ENCODE data around the gene OMA1.
"Not testable (repeated sequence)": the region's sequence is repeated elsewhere in the genome, so short reads cannot be mapped to it uniquely, and the experiment has no call there.

The OMA1 gene

GRCh38 chr1:58524353-58524945 is 22.1 kb downstream of the OMA1 start:
- DNase-seq (ENCODE audit: low spot score), result no peak

- DNase-seq (ENCODE audit: low spot score), result peak; percentile 68
Observed at GRCh38 chr1:58515794-58516401, 30.6 kb downstream of the OMA1 start.

GRCh38 chr1:58513956-58514355 is 32.6 kb downstream of the OMA1 start:
- no peak for DNase-seq (ENCODE audit: low spot score)

GRCh38 chr1:58508629-58509028 is 37.9 kb downstream of the OMA1 start:
- DNase-seq (ENCODE audit: low spot score), result no peak

GRCh38 chr1:58505286-58505685 is 41.2 kb downstream of the OMA1 start:
- DNase-seq (ENCODE audit: low spot score), result no peak

GRCh38 chr1:58502519-58502918 is 44.0 kb downstream of the OMA1 start:
- DNase-seq (ENCODE audit: low spot score), result no peak

- no peak for DNase-seq (ENCODE audit: low spot score)
Observed at GRCh38 chr1:58500043-58500442, 46.5 kb downstream of the OMA1 start.

- DNase-seq (ENCODE audit: low spot score), result no peak
Observed at GRCh38 chr1:58497499-58497898, 49.0 kb downstream of the OMA1 start.

GRCh38 chr1:58496042-58496441 is 50.5 kb downstream of the OMA1 start:
- DNase-seq (ENCODE audit: low spot score), result no peak

GRCh38 chr1:58488914-58489313 is 57.6 kb downstream of the OMA1 start:
- DNase-seq (ENCODE audit: low spot score), result not testable (repeated sequence)

- no peak for DNase-seq (ENCODE audit: low spot score)
Observed at GRCh38 chr1:58487002-58487401, 59.5 kb downstream of the OMA1 start.

GRCh38 chr1:58481962-58482361 is 64.6 kb downstream of the OMA1 start:
- DNase-seq (ENCODE audit: low spot score), result no peak

- no peak for DNase-seq (ENCODE audit: low spot score)
Observed at GRCh38 chr1:58480191-58480590, 66.3 kb downstream of the OMA1 start.

- DNase-seq (ENCODE audit: low spot score), result no peak
Observed at GRCh38 chr1:58477390-58477789, 69.1 kb downstream of the OMA1 start.

- DNase-seq (ENCODE audit: low spot score), result no peak
Observed at GRCh38 chr1:58476179-58476578, 70.3 kb downstream of the OMA1 start.

- no peak for DNase-seq (ENCODE audit: low spot score)
Observed at GRCh38 chr1:58469476-58469875, 77.0 kb downstream of the OMA1 start.

GRCh38 chr1:58469016-58469415 is 77.5 kb downstream of the OMA1 start:
- DNase-seq (ENCODE audit: low spot score), result no peak

GRCh38 chr1:58468612-58469011 is 77.9 kb downstream of the OMA1 start:
- no peak for DNase-seq (ENCODE audit: low spot score)

GRCh38 chr1:58466630-58467241 is 79.8 kb downstream of the OMA1 start:
- DNase-seq (ENCODE audit: low spot score), result no peak

GRCh38 chr1:58465825-58466629 is 80.5 kb downstream of the OMA1 start:
- DNase-seq (ENCODE audit: low spot score), result no peak

- no peak for DNase-seq (ENCODE audit: low spot score)
Observed at GRCh38 chr1:58465176-58465575, 81.3 kb downstream of the OMA1 start.

- peak; percentile 51 for DNase-seq (ENCODE audit: low spot score)
Observed at GRCh38 chr1:58460469-58460868, 86.1 kb downstream of the OMA1 start.

- DNase-seq (ENCODE audit: low spot score), result no peak
Observed at GRCh38 chr1:58459911-58460310, 86.6 kb downstream of the OMA1 start.
